SK-N-SH treated with all-trans-retinoic acid at 6 μM for 48 hours (cell line): ENCODE results near the gene PIK3R1.

Experiments
- ATAC-seq: fragments of 200-7000 bp; cut with Tn5 transposase; 3 replicates; pipeline ENCODE4 v1.9.1; 2020; ENCODE audit warnings: mild to moderate bottlenecking, moderate library complexity
- ARNTL ChIP-seq: fragments of 450-650 bp; formaldehyde crosslinking; IDR thresholded peaks from 2 replicates; pipeline ENCODE4 v1.5.0; 2020; ENCODE audit warnings: low read depth, mild to moderate bottlenecking, moderate library complexity, borderline replicate concordance
- BACH2 ChIP-seq: fragments of 250-450 bp; sonication (Bioruptor Pico); IDR thresholded peaks from 2 replicates; pipeline ENCODE4 v1.9.0; 2021; ENCODE audit warnings: mild to moderate bottlenecking, borderline replicate concordance
- CSDC2 ChIP-seq: fragments of 250-450 bp; sonication (Bioruptor Pico); IDR thresholded peaks from 2 replicates; pipeline ENCODE4 v1.5.0; 2020; ENCODE audit warnings: mild to moderate bottlenecking, moderate library complexity
- ESRRG ChIP-seq: fragments of 250-450 bp; sonication (Bioruptor Pico); IDR thresholded peaks from 2 replicates; pipeline ENCODE4 v1.6.1; 2021; ENCODE audit warnings: mild to moderate bottlenecking
- GLIS3 ChIP-seq: fragments of 250-450 bp; sonication (Bioruptor Pico); IDR thresholded peaks from 2 replicates; pipeline ENCODE4 v1.5.0; 2020; ENCODE audit warnings: mild to moderate bottlenecking, moderate library complexity
- ISL1 ChIP-seq: fragments of 250-450 bp; sonication (Bioruptor Pico); IDR thresholded peaks from 2 replicates; pipeline ENCODE4 v2.1.2; 2022; ENCODE audit warnings: mild to moderate bottlenecking, moderate library complexity
- OSR1 ChIP-seq: fragments of 250-450 bp; sonication (Bioruptor Pico); IDR thresholded peaks from 2 replicates; pipeline ENCODE4 v1.8.0; 2022; ENCODE audit warnings: moderate library complexity, mild to moderate bottlenecking, inconsistent platforms
- PPARA ChIP-seq: fragments of 250-450 bp; sonication (Bioruptor Pico); IDR thresholded peaks from 2 replicates; pipeline ENCODE4 v1.5.0; 2020; ENCODE audit warnings: mild to moderate bottlenecking, borderline replicate concordance
- RARB ChIP-seq: fragments of 250-450 bp; sonication (Bioruptor Pico); IDR thresholded peaks from 2 replicates; pipeline ENCODE4 v1.8.0; 2021; ENCODE audit warnings: mild to moderate bottlenecking, moderate library complexity
- SNAI2 ChIP-seq: fragments of 250-450 bp; sonication (Bioruptor Pico); IDR thresholded peaks from 2 replicates; pipeline ENCODE4 v1.5.0; 2020; ENCODE audit warnings: mild to moderate bottlenecking, moderate library complexity
- TCF4 ChIP-seq: fragments of 250-450 bp; sonication (Bioruptor Pico); IDR thresholded peaks from 2 replicates; pipeline ENCODE4 v1.8.0; 2021; ENCODE audit warnings: mild to moderate bottlenecking, moderate library complexity, borderline replicate concordance
- TOX ChIP-seq: fragments of 250-450 bp; sonication (Bioruptor Pico); IDR thresholded peaks from 2 replicates; pipeline ENCODE4 v1.8.0; 2021; ENCODE audit warnings: mild to moderate bottlenecking, moderate library complexity, borderline replicate concordance
- ZC3H10 ChIP-seq: fragments of 250-450 bp; sonication (Bioruptor Pico); IDR thresholded peaks from 2 replicates; pipeline ENCODE4 v1.5.1; 2021; ENCODE audit warnings: mild to moderate bottlenecking, moderate library complexity
- ZNF565 ChIP-seq: fragments of 450-650 bp; formaldehyde crosslinking; conservative IDR thresholded peaks from 2 replicates; pipeline ENCODE4 v1.5.0; 2020; ENCODE audit warnings: low read depth, mild to moderate bottlenecking, moderate library complexity
- ZNF70 ChIP-seq: fragments of 450-650 bp; formaldehyde crosslinking; IDR thresholded peaks from 2 replicates; pipeline ENCODE4 v1.5.0; 2020; ENCODE audit warnings: mild to moderate bottlenecking, moderate library complexity
- TF ChIP-seq, protein P1 (sequence below): fragments of 250-450 bp; sonication (Bioruptor Pico); IDR thresholded peaks from 2 replicates; pipeline ENCODE4 v1.5.1; 2020; ENCODE audit warnings: low read depth, mild to moderate bottlenecking, moderate library complexity
- TF ChIP-seq, protein P2 (sequence below): fragments of 250-450 bp; sonication (Bioruptor Pico); IDR thresholded peaks from 2 replicates; pipeline ENCODE4 v1.5.0; 2020; ENCODE audit warnings: mild to moderate bottlenecking, moderate library complexity
- TF ChIP-seq, protein P3 (sequence below): fragments of 250-450 bp; sonication (Bioruptor Pico); IDR thresholded peaks from 2 replicates; pipeline ENCODE4 v1.8.0; 2021; ENCODE audit warnings: low read depth, mild to moderate bottlenecking, moderate library complexity, borderline replicate concordance

The PIK3R1 gene

DNA sequence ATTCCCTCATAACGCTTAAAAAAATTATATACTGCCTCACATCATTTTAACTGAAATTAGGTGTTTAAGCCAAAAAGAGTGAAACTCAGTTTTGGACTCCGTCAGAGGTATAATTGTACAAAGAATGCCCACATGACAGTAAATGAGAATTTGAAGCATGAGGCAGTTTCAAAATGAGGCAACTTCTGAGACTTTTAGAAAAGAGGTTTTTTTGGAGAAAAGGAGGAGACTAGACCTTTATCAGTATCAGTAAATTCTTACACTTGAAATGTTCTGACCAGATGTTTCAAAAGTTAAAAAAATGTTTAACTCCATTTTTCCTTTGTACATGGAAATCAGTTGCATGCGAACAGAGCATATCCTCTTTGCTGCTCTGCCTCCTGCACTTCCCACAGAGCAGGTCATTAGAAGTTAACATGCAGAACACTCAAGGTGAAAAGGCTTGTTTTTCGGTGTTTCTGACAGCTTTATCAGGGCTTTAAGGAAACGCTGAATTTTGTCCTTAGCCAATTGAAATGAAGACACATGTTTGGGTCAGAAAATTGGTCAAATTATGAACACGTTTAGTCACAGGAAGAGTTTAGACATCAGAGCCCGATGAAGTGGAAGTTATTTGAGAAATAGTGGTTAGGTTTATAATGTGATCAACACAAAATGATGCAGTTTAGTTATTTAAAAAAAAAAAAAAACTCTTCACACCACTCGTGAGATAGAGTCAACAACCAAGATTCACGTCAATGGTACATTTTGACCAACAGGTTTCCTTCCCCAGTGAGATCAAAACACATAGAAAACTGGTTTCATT lies 59.5 kb downstream of the PIK3R1 start:
- no peak for ATAC-seq
- TF ChIP-seq, protein P1, sequence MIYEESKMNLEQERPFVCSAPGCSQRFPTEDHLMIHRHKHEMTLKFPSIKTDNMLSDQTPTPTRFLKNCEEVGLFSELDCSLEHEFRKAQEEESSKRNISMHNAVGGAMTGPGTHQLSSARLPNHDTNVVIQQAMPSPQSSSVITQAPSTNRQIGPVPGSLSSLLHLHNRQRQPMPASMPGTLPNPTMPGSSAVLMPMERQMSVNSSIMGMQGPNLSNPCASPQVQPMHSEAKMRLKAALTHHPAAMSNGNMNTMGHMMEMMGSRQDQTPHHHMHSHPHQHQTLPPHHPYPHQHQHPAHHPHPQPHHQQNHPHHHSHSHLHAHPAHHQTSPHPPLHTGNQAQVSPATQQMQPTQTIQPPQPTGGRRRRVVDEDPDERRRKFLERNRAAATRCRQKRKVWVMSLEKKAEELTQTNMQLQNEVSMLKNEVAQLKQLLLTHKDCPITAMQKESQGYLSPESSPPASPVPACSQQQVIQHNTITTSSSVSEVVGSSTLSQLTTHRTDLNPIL (CRISPR knock-in tag) = no peak
- peak; percentile 22; the same call in 1 of the 2 replicates for TF ChIP-seq ISL1 (CRISPR knock-in tag)
- TF ChIP-seq OSR1 (CRISPR knock-in tag) = no peak
- TF ChIP-seq, protein P2, sequence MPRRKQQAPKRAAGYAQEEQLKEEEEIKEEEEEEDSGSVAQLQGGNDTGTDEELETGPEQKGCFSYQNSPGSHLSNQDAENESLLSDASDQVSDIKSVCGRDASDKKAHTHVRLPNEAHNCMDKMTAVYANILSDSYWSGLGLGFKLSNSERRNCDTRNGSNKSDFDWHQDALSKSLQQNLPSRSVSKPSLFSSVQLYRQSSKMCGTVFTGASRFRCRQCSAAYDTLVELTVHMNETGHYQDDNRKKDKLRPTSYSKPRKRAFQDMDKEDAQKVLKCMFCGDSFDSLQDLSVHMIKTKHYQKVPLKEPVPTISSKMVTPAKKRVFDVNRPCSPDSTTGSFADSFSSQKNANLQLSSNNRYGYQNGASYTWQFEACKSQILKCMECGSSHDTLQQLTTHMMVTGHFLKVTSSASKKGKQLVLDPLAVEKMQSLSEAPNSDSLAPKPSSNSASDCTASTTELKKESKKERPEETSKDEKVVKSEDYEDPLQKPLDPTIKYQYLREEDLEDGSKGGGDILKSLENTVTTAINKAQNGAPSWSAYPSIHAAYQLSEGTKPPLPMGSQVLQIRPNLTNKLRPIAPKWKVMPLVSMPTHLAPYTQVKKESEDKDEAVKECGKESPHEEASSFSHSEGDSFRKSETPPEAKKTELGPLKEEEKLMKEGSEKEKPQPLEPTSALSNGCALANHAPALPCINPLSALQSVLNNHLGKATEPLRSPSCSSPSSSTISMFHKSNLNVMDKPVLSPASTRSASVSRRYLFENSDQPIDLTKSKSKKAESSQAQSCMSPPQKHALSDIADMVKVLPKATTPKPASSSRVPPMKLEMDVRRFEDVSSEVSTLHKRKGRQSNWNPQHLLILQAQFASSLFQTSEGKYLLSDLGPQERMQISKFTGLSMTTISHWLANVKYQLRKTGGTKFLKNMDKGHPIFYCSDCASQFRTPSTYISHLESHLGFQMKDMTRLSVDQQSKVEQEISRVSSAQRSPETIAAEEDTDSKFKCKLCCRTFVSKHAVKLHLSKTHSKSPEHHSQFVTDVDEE (CRISPR knock-in tag) = no peak
- no peak for TF ChIP-seq SNAI2 (CRISPR knock-in tag)
- TF ChIP-seq ZNF565 (CRISPR knock-in tag) = no peak

DNA sequence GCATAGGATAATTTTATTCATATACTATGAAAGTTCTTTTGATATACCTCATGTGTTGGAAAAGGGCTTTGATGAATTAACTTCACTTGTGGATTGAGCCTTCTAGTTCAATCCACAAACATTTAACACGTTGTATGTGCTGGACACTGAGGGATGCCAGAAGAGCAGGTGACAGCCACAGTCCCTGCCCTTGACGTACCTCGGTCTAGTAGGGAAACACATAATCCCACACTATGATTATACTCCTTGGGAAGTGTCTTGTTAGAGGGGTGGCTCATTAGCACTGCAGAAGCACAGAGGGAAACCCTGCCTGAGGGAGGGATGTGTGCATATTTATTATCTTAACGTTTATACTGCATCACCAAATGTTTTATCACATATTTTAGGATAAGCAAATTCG lies 61.2 kb downstream of the PIK3R1 start:
- no peak for ATAC-seq
- TF ChIP-seq PPARA (CRISPR knock-in tag) (no peak), TOX (CRISPR knock-in tag) (no peak)

DNA sequence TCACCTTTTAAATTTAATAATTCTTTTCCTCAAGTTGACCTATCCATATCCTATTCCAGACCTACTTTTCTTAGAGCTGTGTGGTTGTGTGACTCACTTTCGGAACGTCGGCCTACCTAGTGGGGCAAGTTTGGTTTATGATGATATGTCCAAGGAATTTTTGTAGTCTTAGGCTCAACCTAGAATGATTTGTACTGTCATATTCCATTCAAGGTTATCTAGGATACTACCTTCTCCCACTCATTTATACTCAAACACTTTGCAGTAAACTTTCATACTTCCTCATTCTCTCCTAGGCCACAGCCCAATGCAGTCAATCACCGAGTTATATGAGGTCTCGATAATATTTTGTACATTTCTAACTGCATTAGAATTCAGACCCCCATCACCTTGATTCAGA lies 61.9 kb downstream of the PIK3R1 start:
- peak; percentile 11; the same call in 1 of the 3 replicates for ATAC-seq
- no peak for TF ChIP-seq ARNTL
- TF ChIP-seq, all 23 proteins: peak for 0

DNA sequence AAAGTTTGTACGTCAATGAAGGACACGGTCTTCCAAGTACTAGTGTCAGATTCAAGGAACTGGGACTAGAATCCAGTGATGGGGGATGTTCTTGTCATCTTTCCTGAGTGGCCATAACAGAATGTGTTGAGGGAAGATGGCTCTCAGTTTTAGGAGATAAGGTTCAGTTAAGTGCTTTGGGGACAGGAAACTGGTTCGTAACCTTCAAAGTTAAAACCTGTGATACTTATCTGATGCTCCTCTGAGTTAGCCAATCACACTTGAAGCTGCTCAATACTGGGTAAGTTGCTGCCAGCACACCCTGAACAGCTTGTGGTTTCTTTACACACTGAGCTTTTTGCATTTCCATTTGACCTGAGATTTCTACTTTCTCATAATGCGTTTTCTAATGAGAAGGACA lies 64.4 kb downstream of the PIK3R1 start:
- TF ChIP-seq SNAI2 (CRISPR knock-in tag) = no peak
- TF ChIP-seq, all 23 proteins: peak for 0
- ATAC-seq = no peak

DNA sequence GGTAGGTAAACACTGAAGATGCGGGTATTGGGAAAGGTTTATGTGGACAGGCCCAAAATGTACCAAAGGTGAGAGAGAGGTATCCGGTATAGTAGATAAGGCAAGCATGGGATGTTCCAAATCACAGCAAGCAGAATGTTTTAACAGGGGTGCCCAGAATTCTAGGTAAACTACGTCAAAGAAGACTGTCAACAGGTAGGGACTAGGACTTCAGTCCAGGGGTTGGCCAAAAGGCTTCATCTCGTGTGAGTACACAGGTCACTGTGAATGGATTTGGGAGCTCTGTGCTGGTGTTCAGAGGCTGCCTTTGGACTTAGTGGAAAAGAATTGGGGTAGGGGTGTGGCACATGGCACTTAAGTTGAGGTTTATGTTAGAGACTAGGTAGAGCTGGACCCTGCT lies 66.4 kb downstream of the PIK3R1 start:
- ATAC-seq = no peak
- TF ChIP-seq, protein P1 (CRISPR knock-in tag) = no peak
- TF ChIP-seq TCF4 (CRISPR knock-in tag) = no peak
- TF ChIP-seq, protein P3, sequence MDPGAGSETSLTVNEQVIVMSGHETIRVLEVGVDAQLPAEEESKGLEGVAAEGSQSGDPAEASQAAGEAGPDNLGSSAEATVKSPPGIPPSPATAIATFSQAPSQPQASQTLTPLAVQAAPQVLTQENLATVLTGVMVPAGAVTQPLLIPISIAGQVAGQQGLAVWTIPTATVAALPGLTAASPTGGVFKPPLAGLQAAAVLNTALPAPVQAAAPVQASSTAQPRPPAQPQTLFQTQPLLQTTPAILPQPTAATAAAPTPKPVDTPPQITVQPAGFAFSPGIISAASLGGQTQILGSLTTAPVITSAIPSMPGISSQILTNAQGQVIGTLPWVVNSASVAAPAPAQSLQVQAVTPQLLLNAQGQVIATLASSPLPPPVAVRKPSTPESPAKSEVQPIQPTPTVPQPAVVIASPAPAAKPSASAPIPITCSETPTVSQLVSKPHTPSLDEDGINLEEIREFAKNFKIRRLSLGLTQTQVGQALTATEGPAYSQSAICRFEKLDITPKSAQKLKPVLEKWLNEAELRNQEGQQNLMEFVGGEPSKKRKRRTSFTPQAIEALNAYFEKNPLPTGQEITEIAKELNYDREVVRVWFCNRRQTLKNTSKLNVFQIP (CRISPR knock-in tag) = no peak
- no peak for TF ChIP-seq PPARA (CRISPR knock-in tag)
- TF ChIP-seq, protein P2 (CRISPR knock-in tag) = no peak
- TF ChIP-seq ZNF565 (CRISPR knock-in tag) = no peak
- TF ChIP-seq BACH2 = no peak
- no peak for TF ChIP-seq ZC3H10
- no peak for TF ChIP-seq GLIS3 (CRISPR knock-in tag)
- TF ChIP-seq CSDC2 = no peak
- TF ChIP-seq ESRRG (CRISPR knock-in tag) = no peak
- TF ChIP-seq ZNF70 (CRISPR knock-in tag) = no peak
- no peak for TF ChIP-seq SNAI2 (CRISPR knock-in tag)
- no peak for TF ChIP-seq RARB (CRISPR knock-in tag)
- no peak for TF ChIP-seq ARNTL
